LNCAP (cell line): ENCODE data around the gene SHISA6.

Source experiments
- CTCF ChIP-seq: fragments of 450-650 bp; IDR thresholded peaks from 2 replicates; pipeline ENCODE4 v1.5.1; 2017; ENCODE audit warnings: mild to moderate bottlenecking

The SHISA6 gene

GRCh38 chr17:11240841-11241610 is at the start of gene SHISA6:
Gene SHISA6, plus strand, starts transcription at chr17:11241213.
- no peak for TF ChIP-seq CTCF

GRCh38 chr17:11195801-11196200 is 45.2 kb upstream of the SHISA6 start:
- TF ChIP-seq CTCF = no peak

GRCh38 chr17:11204991-11205390 is 36.0 kb upstream of the SHISA6 start:
- no peak for TF ChIP-seq CTCF

- TF ChIP-seq CTCF = no peak
Observed at GRCh38 chr17:11205659-11206058, 35.4 kb upstream of the SHISA6 start.

GRCh38 chr17:11209906-11210305 is 31.1 kb upstream of the SHISA6 start:
- no peak for TF ChIP-seq CTCF

GRCh38 chr17:11212792-11213191 is 28.2 kb upstream of the SHISA6 start:
- TF ChIP-seq CTCF = no peak

- no peak for TF ChIP-seq CTCF
Observed at GRCh38 chr17:11216976-11217375, 24.0 kb upstream of the SHISA6 start.

- no peak for TF ChIP-seq CTCF
Observed at GRCh38 chr17:11221196-11221595, 19.8 kb upstream of the SHISA6 start.
